Measurements from ENCODE around the gene KPNA6. TPM values are rescaled to one million over a fixed set of nuclear protein-coding genes. Genes with fewer than 3 reads are reported as not detected.

KPNA6 gene
- total RNA-seq, 1 experiment from 2014 or later: 79.9 TPM

DNA sequence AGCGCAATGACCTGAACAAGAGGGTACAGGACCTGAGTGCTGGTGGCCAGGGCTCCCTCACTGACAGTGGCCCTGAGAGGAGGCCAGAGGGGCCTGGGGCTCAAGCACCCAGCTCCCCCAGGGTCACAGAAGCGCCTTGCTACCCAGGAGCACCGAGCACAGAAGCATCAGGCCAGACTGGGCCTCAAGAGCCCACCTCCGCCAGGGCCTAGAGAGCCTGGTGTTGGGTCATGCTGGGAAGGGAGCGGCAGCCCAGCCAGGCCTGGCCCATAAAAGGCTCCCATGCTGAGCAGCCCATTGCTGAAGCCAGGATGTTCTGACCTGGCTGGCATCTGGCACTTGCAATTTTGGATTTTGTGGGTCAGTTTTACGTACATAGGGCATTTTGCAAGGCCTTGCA, 87.1 kb downstream of the KPNA6 start:
- no peak overlapping the region for H3K27ac ChIP-seq (ENCODE audit: low read depth, low read length)
- H3K4me2 ChIP-seq (ENCODE audit: low read length): no peak overlapping the region
- intact Hi-C loops (cut with micrococcal nuclease): no loop called here
- CTCF ChIA-PET: no interaction called here
- peaks cover 43 to 68% of the 10 kb centered on the region in 2 experiments for H3K36me3 ChIP-seq (ENCODE audit: control insufficient read depth in 1 of 2, insufficient read depth in 2 of 2, low read length in 2 of 2)
- 0 out of 2 replicates have a peak, but pooled peaks cover 6% of the 10 kb centered on the region for H3K79me2 ChIP-seq (ENCODE audit: insufficient read depth, low read length)
- no peak for ATAC-seq
- no peaks in the 10 kb centered on the region for H3K9me2 ChIP-seq (ENCODE audit: insufficient read depth)
- no peaks in the 10 kb centered on the region; the same call in 1 of the 2 replicates for H4K20me1 ChIP-seq (ENCODE audit: insufficient read depth)
- H3K27me3 ChIP-seq (ENCODE audit: insufficient read depth, low read length): no peaks in the 10 kb centered on the region
- no TSS peak for BruUV-seq (replicated peaks)
- H2AFZ ChIP-seq (ENCODE audit: low read depth, low read length, poor library complexity, severe bottlenecking): no peak overlapping the region
- DNase-seq (ENCODE audit: low read depth, low spot score): no peak
- POLR2A ChIA-PET: no interaction called here
- TF ChIP-seq, protein P1, sequence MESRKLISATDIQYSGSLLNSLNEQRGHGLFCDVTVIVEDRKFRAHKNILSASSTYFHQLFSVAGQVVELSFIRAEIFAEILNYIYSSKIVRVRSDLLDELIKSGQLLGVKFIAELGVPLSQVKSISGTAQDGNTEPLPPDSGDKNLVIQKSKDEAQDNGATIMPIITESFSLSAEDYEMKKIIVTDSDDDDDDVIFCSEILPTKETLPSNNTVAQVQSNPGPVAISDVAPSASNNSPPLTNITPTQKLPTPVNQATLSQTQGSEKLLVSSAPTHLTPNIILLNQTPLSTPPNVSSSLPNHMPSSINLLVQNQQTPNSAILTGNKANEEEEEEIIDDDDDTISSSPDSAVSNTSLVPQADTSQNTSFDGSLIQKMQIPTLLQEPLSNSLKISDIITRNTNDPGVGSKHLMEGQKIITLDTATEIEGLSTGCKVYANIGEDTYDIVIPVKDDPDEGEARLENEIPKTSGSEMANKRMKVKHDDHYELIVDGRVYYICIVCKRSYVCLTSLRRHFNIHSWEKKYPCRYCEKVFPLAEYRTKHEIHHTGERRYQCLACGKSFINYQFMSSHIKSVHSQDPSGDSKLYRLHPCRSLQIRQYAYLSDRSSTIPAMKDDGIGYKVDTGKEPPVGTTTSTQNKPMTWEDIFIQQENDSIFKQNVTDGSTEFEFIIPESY (IDR thresholded peaks at IDR 0.05; ENCODE audit: extremely low read depth, insufficient replicate concordance, low read length): no peak
- TF ChIP-seq, protein P2, sequence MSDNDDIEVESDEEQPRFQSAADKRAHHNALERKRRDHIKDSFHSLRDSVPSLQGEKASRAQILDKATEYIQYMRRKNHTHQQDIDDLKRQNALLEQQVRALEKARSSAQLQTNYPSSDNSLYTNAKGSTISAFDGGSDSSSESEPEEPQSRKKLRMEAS (IDR thresholded peaks at IDR 0.05): no peak
- TF ChIP-seq YY1 (IDR thresholded peaks at IDR 0.05; ENCODE audit: extremely low read depth, insufficient replicate concordance, low read depth, low read length) (no peak), POLR2A (IDR thresholded peaks at IDR 0.05; ENCODE audit: borderline replicate concordance, extremely low read depth, insufficient read depth, insufficient read length) (no peak), CEBPB (IDR thresholded peaks at IDR 0.05; ENCODE audit: low read depth) (no peak), JUND (IDR thresholded peaks at IDR 0.05) (no peak)
- TF ChIP-seq, protein P3, sequence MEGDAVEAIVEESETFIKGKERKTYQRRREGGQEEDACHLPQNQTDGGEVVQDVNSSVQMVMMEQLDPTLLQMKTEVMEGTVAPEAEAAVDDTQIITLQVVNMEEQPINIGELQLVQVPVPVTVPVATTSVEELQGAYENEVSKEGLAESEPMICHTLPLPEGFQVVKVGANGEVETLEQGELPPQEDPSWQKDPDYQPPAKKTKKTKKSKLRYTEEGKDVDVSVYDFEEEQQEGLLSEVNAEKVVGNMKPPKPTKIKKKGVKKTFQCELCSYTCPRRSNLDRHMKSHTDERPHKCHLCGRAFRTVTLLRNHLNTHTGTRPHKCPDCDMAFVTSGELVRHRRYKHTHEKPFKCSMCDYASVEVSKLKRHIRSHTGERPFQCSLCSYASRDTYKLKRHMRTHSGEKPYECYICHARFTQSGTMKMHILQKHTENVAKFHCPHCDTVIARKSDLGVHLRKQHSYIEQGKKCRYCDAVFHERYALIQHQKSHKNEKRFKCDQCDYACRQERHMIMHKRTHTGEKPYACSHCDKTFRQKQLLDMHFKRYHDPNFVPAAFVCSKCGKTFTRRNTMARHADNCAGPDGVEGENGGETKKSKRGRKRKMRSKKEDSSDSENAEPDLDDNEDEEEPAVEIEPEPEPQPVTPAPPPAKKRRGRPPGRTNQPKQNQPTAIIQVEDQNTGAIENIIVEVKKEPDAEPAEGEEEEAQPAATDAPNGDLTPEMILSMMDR (IDR thresholded peaks at IDR 0.05 in 2 of 3, conservative IDR thresholded peaks at IDR 0.05 in 1 of 3; ENCODE audit: borderline replicate concordance in 1 of 3, insufficient read depth in 1 of 3, low read depth in 2 of 3, low read length in 2 of 3): no peak
- H3K4me1 ChIP-seq (ENCODE audit: control insufficient read depth in 1 of 2, insufficient read depth in 2 of 2, low read length in 2 of 2): peaks cover 2 to 5% of the 10 kb centered on the region in 2 experiments; a peak in 3 of 4 replicates
- no peak overlapping the region for H3K9ac ChIP-seq (ENCODE audit: low read length)
- H3K9me3 ChIP-seq (ENCODE audit: control insufficient read depth in 1 of 2, insufficient read depth in 1 of 2, low read depth in 1 of 2, low read length in 2 of 2): no peaks in the 10 kb centered on the region
- H3K4me3 ChIP-seq (replicated peaks in 1 of 2; ENCODE audit: low read depth in 1 of 2, low read length in 2 of 2): no peak overlapping the region
- RAD21 ChIA-PET (ENCODE audit: low non-redundant PET in 1 of 2, low total read pairs in 2 of 2, uncharacterized antibody in 2 of 2, unreplicated experiment in 2 of 2): no interaction called here
